ENCODE data around the gene PKHD1.

PKHD1 gene

DNA sequence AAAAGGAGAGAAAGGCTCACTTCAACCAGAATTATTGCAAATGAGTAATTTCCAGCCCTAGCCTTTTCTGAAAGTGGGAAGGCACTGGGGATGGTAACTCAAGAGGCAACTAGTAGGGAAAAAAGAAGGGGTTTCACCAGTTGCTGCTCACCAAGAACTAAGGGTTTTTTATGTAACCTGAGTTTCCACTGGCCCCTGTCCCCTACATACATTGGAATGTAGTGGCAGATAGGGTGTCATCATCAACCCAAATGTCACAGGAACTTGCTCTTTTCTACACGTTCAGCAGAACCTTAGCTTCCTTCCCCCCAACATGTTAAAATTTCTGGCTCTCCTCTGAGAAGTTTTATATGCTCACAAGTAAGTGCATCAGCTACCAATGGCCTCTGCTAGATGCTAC, 38.2 kb upstream of the PKHD1 start:
- TF ChIP-seq, protein P1, sequence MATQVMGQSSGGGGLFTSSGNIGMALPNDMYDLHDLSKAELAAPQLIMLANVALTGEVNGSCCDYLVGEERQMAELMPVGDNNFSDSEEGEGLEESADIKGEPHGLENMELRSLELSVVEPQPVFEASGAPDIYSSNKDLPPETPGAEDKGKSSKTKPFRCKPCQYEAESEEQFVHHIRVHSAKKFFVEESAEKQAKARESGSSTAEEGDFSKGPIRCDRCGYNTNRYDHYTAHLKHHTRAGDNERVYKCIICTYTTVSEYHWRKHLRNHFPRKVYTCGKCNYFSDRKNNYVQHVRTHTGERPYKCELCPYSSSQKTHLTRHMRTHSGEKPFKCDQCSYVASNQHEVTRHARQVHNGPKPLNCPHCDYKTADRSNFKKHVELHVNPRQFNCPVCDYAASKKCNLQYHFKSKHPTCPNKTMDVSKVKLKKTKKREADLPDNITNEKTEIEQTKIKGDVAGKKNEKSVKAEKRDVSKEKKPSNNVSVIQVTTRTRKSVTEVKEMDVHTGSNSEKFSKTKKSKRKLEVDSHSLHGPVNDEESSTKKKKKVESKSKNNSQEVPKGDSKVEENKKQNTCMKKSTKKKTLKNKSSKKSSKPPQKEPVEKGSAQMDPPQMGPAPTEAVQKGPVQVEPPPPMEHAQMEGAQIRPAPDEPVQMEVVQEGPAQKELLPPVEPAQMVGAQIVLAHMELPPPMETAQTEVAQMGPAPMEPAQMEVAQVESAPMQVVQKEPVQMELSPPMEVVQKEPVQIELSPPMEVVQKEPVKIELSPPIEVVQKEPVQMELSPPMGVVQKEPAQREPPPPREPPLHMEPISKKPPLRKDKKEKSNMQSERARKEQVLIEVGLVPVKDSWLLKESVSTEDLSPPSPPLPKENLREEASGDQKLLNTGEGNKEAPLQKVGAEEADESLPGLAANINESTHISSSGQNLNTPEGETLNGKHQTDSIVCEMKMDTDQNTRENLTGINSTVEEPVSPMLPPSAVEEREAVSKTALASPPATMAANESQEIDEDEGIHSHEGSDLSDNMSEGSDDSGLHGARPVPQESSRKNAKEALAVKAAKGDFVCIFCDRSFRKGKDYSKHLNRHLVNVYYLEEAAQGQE (IDR thresholded peaks at IDR 0.05; ENCODE audit: insufficient read depth in 1 of 2, low read depth in 2 of 2, low read length in 2 of 2) = no peak
- no peak for TF ChIP-seq SIN3A (IDR thresholded peaks at IDR 0.05; ENCODE audit: borderline replicate concordance, insufficient read depth, low read length)
- no peak for TF ChIP-seq TAF1 (IDR thresholded peaks at IDR 0.05; ENCODE audit: borderline replicate concordance, insufficient read depth, low read length)
- no peak for TF ChIP-seq FOXP2 (optimal IDR thresholded peaks at IDR 0.05; ENCODE audit: borderline replicate concordance, extremely low read depth, extremely low read length, insufficient read depth)
- TF ChIP-seq POLR2AphosphoS5 (IDR thresholded peaks at IDR 0.05; ENCODE audit: low read depth, low read length) = no peak

DNA sequence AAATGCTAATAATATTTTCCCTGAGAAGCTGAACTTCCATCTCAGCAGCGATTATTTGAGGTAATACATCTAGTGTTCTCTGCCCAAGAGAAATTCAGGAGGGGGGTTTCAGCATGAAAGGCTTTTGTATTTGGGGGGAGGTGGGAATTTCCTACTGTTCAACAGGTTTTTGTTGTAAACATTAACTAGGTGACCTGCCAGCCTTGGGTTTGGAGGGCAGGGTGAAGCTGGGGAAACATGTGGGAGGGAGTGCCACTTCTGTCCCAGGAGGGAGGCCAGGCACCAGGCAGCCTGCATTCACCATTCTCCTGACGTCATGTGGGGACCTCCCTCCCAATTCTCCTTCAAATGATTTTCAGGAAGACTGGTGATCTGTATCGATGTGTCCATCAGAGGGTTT, 37.7 kb upstream of the PKHD1 start:
- no peak for TF ChIP-seq FOXP2 (optimal IDR thresholded peaks at IDR 0.05; ENCODE audit: borderline replicate concordance, extremely low read depth, extremely low read length, insufficient read depth)

DNA sequence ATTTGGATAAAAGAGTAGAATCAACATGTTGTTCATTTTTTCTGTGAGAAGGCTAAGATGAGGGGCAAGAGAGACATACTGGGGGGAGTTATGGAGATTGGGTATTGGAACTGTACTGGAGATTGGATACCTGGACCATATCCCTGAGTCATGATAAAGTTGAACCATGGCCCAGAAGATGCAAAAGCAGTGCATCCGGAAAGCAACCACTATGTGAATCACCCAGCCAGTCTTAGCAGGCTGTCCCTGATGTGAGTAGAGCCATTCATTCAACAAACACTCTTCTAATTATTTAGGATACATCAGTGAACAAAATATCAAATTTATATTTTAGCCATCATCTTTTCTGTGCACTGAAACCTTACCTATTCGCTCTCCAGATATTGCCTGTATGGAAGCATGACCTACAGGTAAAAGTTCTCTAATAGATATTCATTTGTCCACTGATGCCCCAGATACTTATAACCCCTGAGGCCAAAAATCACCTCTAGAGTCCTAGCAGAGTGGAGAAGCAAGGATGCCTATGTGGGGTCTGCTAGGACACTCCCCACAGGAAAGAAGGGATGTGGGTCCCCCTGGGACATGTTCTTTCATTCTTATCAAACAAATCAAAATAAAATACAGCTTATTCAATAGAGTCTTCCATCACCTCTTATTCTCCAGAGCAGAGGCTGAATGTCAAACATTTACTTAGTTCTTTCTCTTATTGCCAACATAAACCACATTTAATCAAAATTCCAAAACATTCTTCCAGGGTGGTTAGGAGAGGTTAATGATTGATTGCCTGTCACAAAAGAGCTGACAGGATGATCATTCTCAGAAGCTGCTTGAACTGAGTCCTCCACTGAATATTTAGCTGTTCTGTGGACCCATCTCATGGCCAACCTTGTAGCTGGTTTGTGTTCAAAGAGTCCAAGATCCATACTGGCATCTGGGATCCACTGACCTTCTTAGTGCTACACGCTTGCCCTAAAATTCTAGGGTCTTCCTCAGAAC, 37.0 kb upstream of the PKHD1 start:
- TF ChIP-seq, protein P1 (IDR thresholded peaks at IDR 0.05; ENCODE audit: insufficient read depth in 1 of 2, low read depth in 2 of 2, low read length in 2 of 2) = no peak
- TF ChIP-seq FOXP2 (optimal IDR thresholded peaks at IDR 0.05; ENCODE audit: borderline replicate concordance, extremely low read depth, extremely low read length, insufficient read depth) = no peak
- no peak for TF ChIP-seq TAF1 (IDR thresholded peaks at IDR 0.05; ENCODE audit: borderline replicate concordance, insufficient read depth, low read length)
- TF ChIP-seq SIN3A (IDR thresholded peaks at IDR 0.05; ENCODE audit: borderline replicate concordance, insufficient read depth, low read length) = no peak
- no peak for TF ChIP-seq POLR2AphosphoS5 (IDR thresholded peaks at IDR 0.05; ENCODE audit: low read depth, low read length)

DNA sequence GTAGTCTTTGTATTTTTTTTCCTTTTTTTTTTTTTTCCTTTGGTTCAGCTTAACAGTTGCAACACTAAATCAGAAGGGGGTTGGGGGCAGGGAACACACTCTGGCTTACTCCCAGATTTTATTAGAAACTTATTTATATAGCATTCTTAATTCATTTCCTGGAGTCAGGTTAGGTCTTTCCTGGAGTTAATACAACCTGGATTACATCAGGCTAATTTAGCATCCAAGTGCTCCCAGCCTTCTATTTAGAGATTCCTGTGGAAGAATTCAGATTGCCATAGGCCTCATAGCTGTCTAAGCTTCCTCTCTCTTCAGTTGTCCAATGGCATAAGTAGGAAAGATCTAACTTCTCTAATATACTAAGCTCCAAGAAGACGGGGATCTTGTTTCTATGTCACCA, 35.8 kb upstream of the PKHD1 start:
- TF ChIP-seq TAF1 (IDR thresholded peaks at IDR 0.05; ENCODE audit: borderline replicate concordance, insufficient read depth, low read length) = no peak
- no peak for TF ChIP-seq SIN3A (IDR thresholded peaks at IDR 0.05; ENCODE audit: borderline replicate concordance, insufficient read depth, low read length)

DNA sequence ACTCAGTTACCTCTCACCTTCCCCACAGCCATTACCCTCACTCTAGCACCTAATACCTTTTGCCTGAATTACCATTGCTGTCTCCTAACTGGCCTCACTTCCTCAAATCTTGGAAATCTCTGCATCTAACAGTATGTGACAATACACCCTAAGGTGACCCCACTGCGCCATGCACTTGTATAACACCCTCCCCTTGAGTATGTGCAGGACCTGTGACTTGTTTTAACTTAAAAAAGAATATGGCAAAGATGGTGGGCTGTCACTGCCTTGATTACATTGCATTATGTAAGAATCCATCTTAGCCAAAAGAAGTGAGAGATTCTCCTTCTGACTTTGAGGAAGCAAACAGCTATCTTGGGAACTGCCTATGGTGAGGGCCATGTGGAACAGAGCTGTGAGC, 29.9 kb upstream of the PKHD1 start:
- TF ChIP-seq, protein P1 (IDR thresholded peaks at IDR 0.05; ENCODE audit: insufficient read depth in 1 of 2, low read depth in 2 of 2, low read length in 2 of 2) = no peak
- TF ChIP-seq TAF1 (IDR thresholded peaks at IDR 0.05; ENCODE audit: borderline replicate concordance, insufficient read depth, low read length) (no peak), POLR2AphosphoS5 (IDR thresholded peaks at IDR 0.05; ENCODE audit: low read depth, low read length) (no peak), FOXP2 (optimal IDR thresholded peaks at IDR 0.05; ENCODE audit: borderline replicate concordance, extremely low read depth, extremely low read length, insufficient read depth) (no peak), SIN3A (IDR thresholded peaks at IDR 0.05; ENCODE audit: borderline replicate concordance, insufficient read depth, low read length) (no peak)

DNA sequence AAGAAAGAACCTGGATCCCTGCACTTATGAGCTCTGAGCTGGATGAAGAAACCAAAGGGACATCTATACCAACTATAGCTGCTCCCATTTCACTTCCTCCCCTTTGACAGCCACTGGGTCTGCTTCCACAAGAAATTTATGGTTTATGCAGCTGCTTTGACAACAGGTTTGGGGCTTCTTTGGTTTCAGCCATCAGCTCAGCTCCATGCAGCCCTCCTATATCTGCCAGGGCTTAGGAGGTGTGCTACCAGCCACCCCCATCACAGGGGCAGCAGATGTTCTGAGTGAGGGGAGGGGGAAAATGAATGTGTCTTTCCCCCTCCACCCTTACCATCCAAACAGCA, 29.2 kb upstream of the PKHD1 start:
- TF ChIP-seq POLR2AphosphoS5 (IDR thresholded peaks at IDR 0.05; ENCODE audit: low read depth, low read length) (no peak), TAF1 (IDR thresholded peaks at IDR 0.05; ENCODE audit: borderline replicate concordance, insufficient read depth, low read length) (no peak)
- TF ChIP-seq, protein P1 (IDR thresholded peaks at IDR 0.05; ENCODE audit: insufficient read depth in 1 of 2, low read depth in 2 of 2, low read length in 2 of 2) = no peak
